A549 (cell line): ENCODE data around the gene MIA3. TPM values are rescaled to one million over a fixed set of nuclear protein-coding genes. Genes with fewer than 3 reads are reported as not detected.

Experiments used
- ATAC-seq, 2 experiments: fragments of 200-7000 bp in 1 of 2; fragments of >200 bp in 1 of 2; cut with Nextera tagmentation in 1 of 2; cut with Tn5 transposase in 1 of 2; 3 replicates each; pipeline versions ENCODE4 v1.8.0 to v1.9.1; 2018 to 2020; ENCODE audit warnings: mild to moderate bottlenecking in 1 of 2, moderate library complexity in 1 of 2
- CTCF ChIA-PET: fragments of 300-600 bp; sonication (Branson Sonifier 250); formaldehyde crosslinking; extraction: SDS; loops from one replicate; lab custom pipeline; 2021; ENCODE audit warnings: antibody characterized with exemption, inconsistent platforms; lab: Yijun Ruan, JAX
- POLR2A ChIA-PET: fragments of 350-600 bp; formaldehyde crosslinking; extraction: SDS; loops from one replicate; lab custom pipeline; 2021; ENCODE audit warnings: antibody characterized with exemption, inconsistent platforms; lab: Yijun Ruan, JAX
- DNase-seq, 2 experiments: peaks; one replicate each; pipeline versions ENCODE4 v3.0.0 to v3.0.0-alpha.2; 2011 to 2016; ENCODE audit warnings: low read depth in 1 of 2, low spot score in 1 of 2
- FAIRE-seq: peaks from 2 replicates; lab custom pipeline; 2011; peaks lifted over from hg19 to GRCh38; lab: Jason Lieb, UNC
- H3K27ac ChIP-seq, 2 experiments: fragments of >200 bp; sonication (Bioruptor Twin); formaldehyde crosslinking; 3 replicates each; pipeline ENCODE4 v1.5.1; 2016 to 2017
- H3K4me1 ChIP-seq: fragments of >200 bp; sonication (Bioruptor Twin); formaldehyde crosslinking; 3 replicates; pipeline ENCODE4 v1.6.1; 2016
- H3K4me2 ChIP-seq: fragments of >200 bp; sonication (Bioruptor Twin); formaldehyde crosslinking; 3 replicates; pipeline ENCODE4 v1.6.1; 2016
- H3K4me3 ChIP-seq: fragments of >200 bp; sonication (Bioruptor Twin); formaldehyde crosslinking; 3 replicates; pipeline ENCODE4 v1.5.1; 2016
- H3K9me3 ChIP-seq: fragments of >200 bp; sonication (Bioruptor Twin); formaldehyde crosslinking; 3 replicates; pipeline ENCODE4 v1.6.1; 2016
- CHD4 ChIP-seq: fragments of 200-600 bp; sonication (generic); IDR thresholded peaks from 2 replicates; pipeline ENCODE4 v1.6.1; 2016; ENCODE audit warnings: antibody characterized with exemption, mild to moderate bottlenecking, borderline replicate concordance
- EHF ChIP-seq: fragments of 250-450 bp; sonication (Bioruptor Pico); IDR thresholded peaks from 2 replicates; pipeline ENCODE4 v1.5.0; 2020; ENCODE audit warnings: mild to moderate bottlenecking
- EHMT2 ChIP-seq: fragments of 200-600 bp; sonication (generic); IDR thresholded peaks from 2 replicates; pipeline ENCODE4 v1.6.1; 2016; ENCODE audit warnings: antibody characterized with exemption, low read depth, mild to moderate bottlenecking, moderate library complexity
- EP300 ChIP-seq, 2 experiments: fragments of >200 bp; sonication (Bioruptor Twin); formaldehyde crosslinking; IDR thresholded peaks; 2 replicates in 1 of 2; 3 replicates in 1 of 2; pipeline ENCODE4 v1.6.1; 2016 to 2017
- ESRRA ChIP-seq: fragments of 150-350 bp; IDR thresholded peaks from 2 replicates; pipeline ENCODE4 v1.6.1; 2014; ENCODE audit warnings: mild to moderate bottlenecking, low read length, borderline replicate concordance
- FOSB ChIP-seq: fragments of 250-450 bp; sonication (Bioruptor Pico); IDR thresholded peaks from 2 replicates; pipeline ENCODE4 v1.5.0; 2020; ENCODE audit warnings: mild to moderate bottlenecking, moderate library complexity
- FOXS1 ChIP-seq: fragments of 250-450 bp; sonication (Bioruptor Pico); IDR thresholded peaks from 2 replicates; pipeline ENCODE4 v1.5.0; 2020; ENCODE audit warnings: mild to moderate bottlenecking, moderate library complexity
- HDAC2 ChIP-seq: fragments of 200-600 bp; sonication (generic); IDR thresholded peaks from 2 replicates; pipeline ENCODE4 v1.6.1; 2016
- HOXB13 ChIP-seq: fragments of 250-450 bp; sonication (Bioruptor Pico); IDR thresholded peaks from 2 replicates; pipeline ENCODE4 v1.5.0; 2020; ENCODE audit warnings: low read depth, mild to moderate bottlenecking, moderate library complexity
- HOXB5 ChIP-seq: fragments of 250-450 bp; sonication (Bioruptor Pico); IDR thresholded peaks from 2 replicates; pipeline ENCODE4 v1.5.0; 2020; ENCODE audit warnings: mild to moderate bottlenecking, moderate library complexity
- JUN ChIP-seq, 2 experiments: fragments of >200 bp; sonication (Bioruptor Twin); formaldehyde crosslinking; IDR thresholded peaks; 2 replicates in 1 of 2; 3 replicates in 1 of 2; pipeline ENCODE4 v1.6.1; 2016 to 2017
- JUNB ChIP-seq: fragments of >200 bp; sonication (Bioruptor Twin); formaldehyde crosslinking; IDR thresholded peaks from 2 replicates; pipeline ENCODE4 v1.6.1; 2016
- KDM1A ChIP-seq: fragments of 200-600 bp; sonication (generic); IDR thresholded peaks from 2 replicates; pipeline ENCODE4 v1.6.1; 2016; ENCODE audit warnings: low read depth, mild to moderate bottlenecking
- NFE2L2 ChIP-seq: fragments of 150-350 bp; conservative IDR thresholded peaks from 2 replicates; pipeline ENCODE4 v1.6.1; 2014; ENCODE audit warnings: low read length
- NPAS2 ChIP-seq: fragments of 250-450 bp; sonication (Bioruptor Pico); IDR thresholded peaks from 2 replicates; pipeline ENCODE4 v1.8.0; 2022; ENCODE audit warnings: mild to moderate bottlenecking, moderate library complexity, borderline replicate concordance
- PHF8 ChIP-seq: fragments of 200-600 bp; sonication (generic); IDR thresholded peaks from 2 replicates; pipeline ENCODE4 v1.6.1; 2016; ENCODE audit warnings: low read depth, mild to moderate bottlenecking, antibody characterized with exemption, moderate library complexity, borderline replicate concordance
- POLR2A ChIP-seq: IDR thresholded peaks from 2 replicates; pipeline ENCODE4 v1.6.1; 2012; ENCODE audit warnings: mild to moderate bottlenecking, low read length
- RARB ChIP-seq: fragments of 250-450 bp; sonication (Bioruptor Pico); IDR thresholded peaks from 2 replicates; pipeline ENCODE4 v1.8.0; 2021; ENCODE audit warnings: mild to moderate bottlenecking, moderate library complexity
- RCOR1 ChIP-seq: fragments of 150-350 bp; IDR thresholded peaks from 2 replicates; pipeline ENCODE4 v1.6.1; 2014; ENCODE audit warnings: antibody characterized with exemption, low read length, low read depth
- RNF2 ChIP-seq: fragments of 200-600 bp; sonication (generic); IDR thresholded peaks from 2 replicates; pipeline ENCODE4 v1.6.1; 2016; ENCODE audit warnings: low read depth, mild to moderate bottlenecking, antibody characterized with exemption, moderate library complexity, borderline replicate concordance
- SMC3 ChIP-seq: fragments of >200 bp; sonication (Bioruptor Twin); formaldehyde crosslinking; IDR thresholded peaks from 3 replicates; pipeline ENCODE4 v1.6.1; 2018; ENCODE audit warnings: inconsistent platforms
- SREBF2 ChIP-seq: fragments of 450-650 bp; IDR thresholded peaks from 2 replicates; pipeline ENCODE4 v1.6.1; 2014; ENCODE audit warnings: mild to moderate bottlenecking, moderate library complexity
- TP53 ChIP-seq: fragments of 250-450 bp; sonication (Bioruptor Pico); IDR thresholded peaks from 2 replicates; pipeline ENCODE4 v1.5.0; 2021; ENCODE audit warnings: mild to moderate bottlenecking, moderate library complexity
- ZC3H11A ChIP-seq: fragments of 450-650 bp; IDR thresholded peaks from 2 replicates; pipeline ENCODE4 v1.6.1; 2014; ENCODE audit warnings: antibody characterized with exemption, mild to moderate bottlenecking
- ZNF302 ChIP-seq: fragments of 250-450 bp; sonication (Bioruptor Pico); IDR thresholded peaks from 2 replicates; pipeline ENCODE4 v1.9.0; 2021; ENCODE audit warnings: inconsistent platforms, mild to moderate bottlenecking, moderate library complexity
- ZSCAN20 ChIP-seq: fragments of 250-450 bp; sonication (Bioruptor Pico); IDR thresholded peaks from 2 replicates; pipeline ENCODE4 v1.8.0; 2022; ENCODE audit warnings: mild to moderate bottlenecking, moderate library complexity
- WGBS: methylation state at CpG from one replicate; pipeline ENCODE4 v1.1.6; 2017; ENCODE audit errors: missing lambda C conversion rate; 5-methylcytosine and 5-hydroxymethylcytosine counted together
- polyA plus RNA-seq, 4 experiments: library from polyadenylated mRNA; depleted of rRNA in 3 of 4; stranded (reverse); fragments of >200 nt; fragmentation: RNase III in 1 of 4; extraction: RNeasy Plus Mini Kit Qiagen cat#74134 plus additional on column Dnase treatment in 1 of 4; gene quantifications; 2 replicates in 3 of 4; 3 replicates in 1 of 4; pipeline ENCODE4 v1.2.3, GENCODE V29; 2011 to 2017
- TF ChIP-seq, protein P1 (sequence below): IDR thresholded peaks from 2 replicates; pipeline ENCODE4 v1.6.1; 2012; ENCODE audit warnings: low read depth, borderline replicate concordance
- TF ChIP-seq, protein P2 (sequence below): fragments of 250-450 bp; sonication (Bioruptor Pico); IDR thresholded peaks from 2 replicates; pipeline ENCODE4 v1.5.0; 2020; ENCODE audit warnings: low read depth, mild to moderate bottlenecking, moderate library complexity
- TF ChIP-seq, protein P3 (sequence below): fragments of >200 bp; sonication (Bioruptor Twin); formaldehyde crosslinking; IDR thresholded peaks from 3 replicates; pipeline ENCODE4 v1.5.1; 2016
- TF ChIP-seq, protein P4 (sequence below): fragments of >200 bp; sonication (Bioruptor Twin); formaldehyde crosslinking; IDR thresholded peaks from 3 replicates; pipeline ENCODE4 v1.6.1; 2016

MIA3 gene
- polyA plus RNA-seq, 2 of the 4 experiments (the other 2 are of a cell fraction), result 17.2 to 39.2 TPM

DNA sequence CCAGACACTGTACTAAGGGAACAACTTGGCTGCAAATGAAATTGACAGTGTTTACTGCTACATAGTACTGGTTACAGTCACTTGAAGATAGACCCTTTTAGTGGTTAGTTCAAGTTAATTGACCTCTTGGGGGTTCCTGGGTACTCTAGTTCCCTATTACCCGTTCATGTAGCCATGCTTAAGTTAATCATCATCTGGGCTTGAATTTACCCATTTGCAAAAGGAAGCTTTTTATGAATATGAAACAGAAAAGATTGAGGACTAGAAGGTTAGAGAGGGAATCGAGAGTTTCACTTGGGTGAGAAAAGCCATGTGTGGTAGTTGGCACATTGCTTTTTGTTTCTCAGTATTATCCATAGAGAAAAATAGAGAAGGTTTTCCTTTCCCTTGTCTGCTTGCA lies 2.7 kb downstream of the MIA3 start:
- no peak overlapping the region for H3K4me3 ChIP-seq
- peaks cover 8% of the 10 kb centered on the region; the same call in 2 of the 3 replicates for H3K4me1 ChIP-seq
- FAIRE-seq, result no peak
- no peaks in the 10 kb centered on the region for H3K9me3 ChIP-seq
- DNase-seq, result no peak
- CTCF ChIA-PET, result interaction anchor here (1.4 to 3.1 kb wide), 4 partner anchors 9 to 165 kb away, joined by 5 to 19 read pairs (median 9); no protein-coding TSS in a partner anchor
- H3K4me2 ChIP-seq, result no peak overlapping the region
- no peak overlapping the region for H3K27ac ChIP-seq
- WGBS, result 80% methylated on average over 2 of the region's 2 CpGs
- no peak for TF ChIP-seq POLR2A
- TF ChIP-seq, protein P1, sequence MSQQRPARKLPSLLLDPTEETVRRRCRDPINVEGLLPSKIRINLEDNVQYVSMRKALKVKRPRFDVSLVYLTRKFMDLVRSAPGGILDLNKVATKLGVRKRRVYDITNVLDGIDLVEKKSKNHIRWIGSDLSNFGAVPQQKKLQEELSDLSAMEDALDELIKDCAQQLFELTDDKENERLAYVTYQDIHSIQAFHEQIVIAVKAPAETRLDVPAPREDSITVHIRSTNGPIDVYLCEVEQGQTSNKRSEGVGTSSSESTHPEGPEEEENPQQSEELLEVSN, result no peak
- no peak for TF ChIP-seq KDM1A
- TF ChIP-seq JUNB, result no peak
- no peak for TF ChIP-seq ZC3H11A
- TF ChIP-seq HOXB13 (CRISPR knock-in tag), result no peak
- no peak for TF ChIP-seq JUN (IDR thresholded peaks at IDR 0.05)
- no peak for TF ChIP-seq EHF (CRISPR knock-in tag)
- no peak for TF ChIP-seq RNF2
- TF ChIP-seq, protein P2, sequence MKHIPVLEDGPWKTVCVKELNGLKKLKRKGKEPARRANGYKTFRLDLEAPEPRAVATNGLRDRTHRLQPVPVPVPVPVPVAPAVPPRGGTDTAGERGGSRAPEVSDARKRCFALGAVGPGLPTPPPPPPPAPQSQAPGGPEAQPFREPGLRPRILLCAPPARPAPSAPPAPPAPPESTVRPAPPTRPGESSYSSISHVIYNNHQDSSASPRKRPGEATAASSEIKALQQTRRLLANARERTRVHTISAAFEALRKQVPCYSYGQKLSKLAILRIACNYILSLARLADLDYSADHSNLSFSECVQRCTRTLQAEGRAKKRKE (CRISPR knock-in tag), result no peak
- no peak for TF ChIP-seq HDAC2
- no peak for TF ChIP-seq ESRRA
- TF ChIP-seq, protein P3, sequence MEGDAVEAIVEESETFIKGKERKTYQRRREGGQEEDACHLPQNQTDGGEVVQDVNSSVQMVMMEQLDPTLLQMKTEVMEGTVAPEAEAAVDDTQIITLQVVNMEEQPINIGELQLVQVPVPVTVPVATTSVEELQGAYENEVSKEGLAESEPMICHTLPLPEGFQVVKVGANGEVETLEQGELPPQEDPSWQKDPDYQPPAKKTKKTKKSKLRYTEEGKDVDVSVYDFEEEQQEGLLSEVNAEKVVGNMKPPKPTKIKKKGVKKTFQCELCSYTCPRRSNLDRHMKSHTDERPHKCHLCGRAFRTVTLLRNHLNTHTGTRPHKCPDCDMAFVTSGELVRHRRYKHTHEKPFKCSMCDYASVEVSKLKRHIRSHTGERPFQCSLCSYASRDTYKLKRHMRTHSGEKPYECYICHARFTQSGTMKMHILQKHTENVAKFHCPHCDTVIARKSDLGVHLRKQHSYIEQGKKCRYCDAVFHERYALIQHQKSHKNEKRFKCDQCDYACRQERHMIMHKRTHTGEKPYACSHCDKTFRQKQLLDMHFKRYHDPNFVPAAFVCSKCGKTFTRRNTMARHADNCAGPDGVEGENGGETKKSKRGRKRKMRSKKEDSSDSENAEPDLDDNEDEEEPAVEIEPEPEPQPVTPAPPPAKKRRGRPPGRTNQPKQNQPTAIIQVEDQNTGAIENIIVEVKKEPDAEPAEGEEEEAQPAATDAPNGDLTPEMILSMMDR, result no peak
- TF ChIP-seq TP53 (CRISPR knock-in tag), result no peak
- TF ChIP-seq ZNF302, result no peak
- no peak for ATAC-seq
- POLR2A ChIA-PET, result no interaction called here

DNA sequence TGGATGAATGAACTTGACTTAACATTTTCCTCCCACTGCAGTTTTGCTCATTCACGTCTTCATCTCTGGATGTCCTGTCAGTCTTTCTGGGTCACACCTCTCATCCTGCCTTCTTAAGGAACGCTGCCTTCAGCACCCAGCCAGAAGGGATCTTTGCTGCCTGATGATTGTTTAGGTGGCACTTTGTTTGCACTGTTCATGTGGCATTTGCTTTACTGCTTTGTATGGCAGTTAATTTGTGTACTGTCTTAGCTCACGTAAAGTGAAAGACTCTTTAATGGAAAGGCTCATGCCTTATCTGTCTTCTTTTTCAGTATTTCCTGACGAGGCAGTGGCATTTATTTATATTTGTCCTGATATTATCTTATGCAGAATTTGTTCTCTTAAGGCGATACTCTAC lies 4.9 kb downstream of the MIA3 start:
- FAIRE-seq (no peak), DNase-seq (no peak), ATAC-seq (no peak)
- WGBS, result 80% methylated on average over 5 of the region's 5 CpGs
- Histone ChIP-seq H3K4me1 (no peaks in the 10 kb centered on the region), H3K9me3 (no peaks in the 10 kb centered on the region), H3K4me2 (no peak overlapping the region), H3K4me3 (no peak overlapping the region), H3K27ac (no peak overlapping the region)
- POLR2A ChIA-PET, result no interaction called here
- TF ChIP-seq ZSCAN20 (CRISPR knock-in tag) (no peak), TP53 (CRISPR knock-in tag) (no peak), RNF2 (no peak), PHF8 (no peak), EP300 (IDR thresholded peaks at IDR 0.05) (no peak), FOXS1 (CRISPR knock-in tag) (no peak), EHMT2 (no peak), FOSB (CRISPR knock-in tag) (no peak)
- TF ChIP-seq, protein P4, sequence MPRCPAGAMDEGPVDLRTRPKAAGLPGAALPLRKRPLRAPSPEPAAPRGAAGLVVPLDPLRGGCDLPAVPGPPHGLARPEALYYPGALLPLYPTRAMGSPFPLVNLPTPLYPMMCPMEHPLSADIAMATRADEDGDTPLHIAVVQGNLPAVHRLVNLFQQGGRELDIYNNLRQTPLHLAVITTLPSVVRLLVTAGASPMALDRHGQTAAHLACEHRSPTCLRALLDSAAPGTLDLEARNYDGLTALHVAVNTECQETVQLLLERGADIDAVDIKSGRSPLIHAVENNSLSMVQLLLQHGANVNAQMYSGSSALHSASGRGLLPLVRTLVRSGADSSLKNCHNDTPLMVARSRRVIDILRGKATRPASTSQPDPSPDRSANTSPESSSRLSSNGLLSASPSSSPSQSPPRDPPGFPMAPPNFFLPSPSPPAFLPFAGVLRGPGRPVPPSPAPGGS, result no peak
- CTCF ChIA-PET, result interaction anchor here (1.0 to 5.7 kb wide), 2 partner anchors 12 to 158 kb away, joined by 3 to 35 read pairs; no protein-coding TSS in a partner anchor

DNA sequence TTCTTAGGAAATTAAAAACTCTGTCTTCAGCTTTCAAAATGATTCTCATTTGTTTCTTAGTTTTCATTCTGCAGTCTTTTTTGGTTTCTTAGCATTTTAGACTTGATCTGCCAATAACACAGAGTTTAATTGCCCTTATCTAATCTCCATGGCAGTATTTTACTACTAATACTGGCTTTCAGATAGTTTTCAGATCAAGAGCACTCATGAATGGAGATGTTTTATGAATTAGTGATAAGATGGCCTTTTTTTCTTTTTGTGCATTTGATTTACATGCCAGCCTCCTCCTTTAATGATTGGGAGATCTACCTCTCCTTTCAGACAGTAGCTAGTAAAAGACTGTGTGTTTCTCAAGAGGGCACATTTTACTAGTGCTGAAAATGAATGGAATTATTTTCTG lies 5.6 kb downstream of the MIA3 start:
- ChIA-PET CTCF (interaction anchor here (1.0 to 5.7 kb wide), 2 partner anchors 11 to 158 kb away, joined by 3 to 35 read pairs; no protein-coding TSS in a partner anchor), POLR2A (no interaction called here)

More for the DNA sequence above, 5.6 kb downstream of the MIA3 start:
- TF ChIP-seq SMC3 (no peak), FOSB (CRISPR knock-in tag) (no peak), SREBF2 (no peak), CHD4 (no peak), NPAS2 (CRISPR knock-in tag) (no peak), POLR2A (no peak), EP300 (IDR thresholded peaks at IDR 0.05) (no peak), EHF (CRISPR knock-in tag) (no peak), RCOR1 (no peak), HOXB5 (no peak), PHF8 (no peak), ZSCAN20 (CRISPR knock-in tag) (no peak), NFE2L2 (no peak), RARB (no peak)
- H3K27ac ChIP-seq, result no peak overlapping the region
- no peak overlapping the region for H3K4me3 ChIP-seq
- no peaks in the 10 kb centered on the region for H3K9me3 ChIP-seq
- no peaks in the 10 kb centered on the region for H3K4me1 ChIP-seq
- no peak for FAIRE-seq
- no peak for DNase-seq
- H3K4me2 ChIP-seq, result no peak overlapping the region
- ATAC-seq, result no peak
